ENCODE data around the gene RCE1.

The RCE1 gene

GRCh38 chr11:66844496-66845142, 1.4 kb downstream of the RCE1 start:
- DNase-seq (ENCODE audit: extremely low read depth in 1 of 2, low read depth in 1 of 2) = no peak

- no peak for DNase-seq (ENCODE audit: extremely low read depth in 1 of 2, low read depth in 1 of 2)
Observed at GRCh38 chr11:66845143-66845875, 2.1 kb downstream of the RCE1 start.

- DNase-seq (ENCODE audit: extremely low read depth in 1 of 2, low read depth in 1 of 2) = no peak
Observed at GRCh38 chr11:66845876-66846212, 2.6 kb downstream of the RCE1 start.

- DNase-seq (ENCODE audit: extremely low read depth in 1 of 2, low read depth in 1 of 2) = no peak
Observed at GRCh38 chr11:66846671-66847091, 3.4 kb downstream of the RCE1 start.

- DNase-seq (ENCODE audit: extremely low read depth in 1 of 2, low read depth in 1 of 2) = no peak
Observed at GRCh38 chr11:66847461-66848232, 4.4 kb downstream of the RCE1 start.

- no peak for DNase-seq (ENCODE audit: extremely low read depth in 1 of 2, low read depth in 1 of 2)
Observed at GRCh38 chr11:66848671-66849500, 5.6 kb downstream of the RCE1 start.

GRCh38 chr11:66849501-66850234, 6.4 kb downstream of the RCE1 start:
- DNase-seq (ENCODE audit: extremely low read depth in 1 of 2, low read depth in 1 of 2) = no peak

DNA sequence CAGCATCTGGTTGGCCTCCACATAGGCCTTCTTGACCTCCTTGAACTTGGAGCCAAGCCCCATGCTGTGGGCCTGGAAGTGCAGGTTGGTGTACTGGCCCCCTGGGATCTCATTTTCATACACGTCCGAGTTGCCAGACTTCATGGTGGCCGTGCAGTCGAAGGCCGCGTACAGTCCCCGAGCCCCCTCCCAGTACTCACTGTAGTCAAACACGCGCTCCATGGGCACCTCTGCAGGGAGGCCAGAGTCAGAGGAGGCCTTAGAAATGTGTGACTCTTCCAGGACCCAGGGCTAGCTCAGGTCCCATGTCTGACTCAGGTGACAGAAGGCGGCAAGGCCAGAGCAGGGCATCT, 7.0 kb downstream of the RCE1 start:
- DNase-seq (ENCODE audit: extremely low read depth in 1 of 2, low read depth in 1 of 2) = no peak

GRCh38 chr11:66850588-66851238, 7.5 kb downstream of the RCE1 start:
- no peak for DNase-seq (ENCODE audit: extremely low read depth in 1 of 2, low read depth in 1 of 2)

GRCh38 chr11:66851239-66851596, 8.0 kb downstream of the RCE1 start:
- DNase-seq (ENCODE audit: extremely low read depth in 1 of 2, low read depth in 1 of 2) = no peak

- DNase-seq (ENCODE audit: extremely low read depth in 1 of 2, low read depth in 1 of 2) = no peak
Observed at GRCh38 chr11:66851698-66852465, 8.6 kb downstream of the RCE1 start.

- no peak for DNase-seq (ENCODE audit: extremely low read depth in 1 of 2, low read depth in 1 of 2)
Observed at GRCh38 chr11:66852466-66853241, 9.4 kb downstream of the RCE1 start.

GRCh38 chr11:66853242-66854229, 10.3 kb downstream of the RCE1 start:
- no peak for DNase-seq (ENCODE audit: extremely low read depth in 1 of 2, low read depth in 1 of 2)

GRCh38 chr11:66854231-66854661, 11.0 kb downstream of the RCE1 start:
- no peak for DNase-seq (ENCODE audit: extremely low read depth in 1 of 2, low read depth in 1 of 2)

DNA sequence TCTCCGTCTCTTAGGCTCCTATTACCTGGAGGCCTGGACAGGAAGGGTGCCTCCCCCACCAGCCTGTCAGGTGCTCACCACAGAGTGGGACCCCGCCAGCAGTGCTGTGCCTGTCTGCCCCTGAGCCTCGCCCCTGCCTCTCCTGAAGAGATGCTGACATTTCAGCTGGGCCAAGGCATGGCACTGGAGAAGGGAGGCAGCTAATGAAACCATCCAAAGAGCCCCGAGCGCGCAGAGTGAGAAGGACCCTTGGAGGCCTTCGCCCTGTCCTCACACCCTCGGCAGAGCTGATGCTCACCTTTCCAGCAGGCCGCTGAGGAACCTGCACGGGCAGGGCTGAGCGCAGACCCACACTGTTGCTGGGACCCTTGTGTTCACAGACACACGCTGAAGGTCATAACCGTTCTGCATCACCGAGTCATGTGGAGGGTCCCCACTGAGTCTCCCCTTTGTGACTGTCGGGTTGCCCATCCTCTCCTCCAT, 11.5 kb downstream of the RCE1 start:
- DNase-seq (ENCODE audit: extremely low read depth in 1 of 2, low read depth in 1 of 2) = no peak

DNA sequence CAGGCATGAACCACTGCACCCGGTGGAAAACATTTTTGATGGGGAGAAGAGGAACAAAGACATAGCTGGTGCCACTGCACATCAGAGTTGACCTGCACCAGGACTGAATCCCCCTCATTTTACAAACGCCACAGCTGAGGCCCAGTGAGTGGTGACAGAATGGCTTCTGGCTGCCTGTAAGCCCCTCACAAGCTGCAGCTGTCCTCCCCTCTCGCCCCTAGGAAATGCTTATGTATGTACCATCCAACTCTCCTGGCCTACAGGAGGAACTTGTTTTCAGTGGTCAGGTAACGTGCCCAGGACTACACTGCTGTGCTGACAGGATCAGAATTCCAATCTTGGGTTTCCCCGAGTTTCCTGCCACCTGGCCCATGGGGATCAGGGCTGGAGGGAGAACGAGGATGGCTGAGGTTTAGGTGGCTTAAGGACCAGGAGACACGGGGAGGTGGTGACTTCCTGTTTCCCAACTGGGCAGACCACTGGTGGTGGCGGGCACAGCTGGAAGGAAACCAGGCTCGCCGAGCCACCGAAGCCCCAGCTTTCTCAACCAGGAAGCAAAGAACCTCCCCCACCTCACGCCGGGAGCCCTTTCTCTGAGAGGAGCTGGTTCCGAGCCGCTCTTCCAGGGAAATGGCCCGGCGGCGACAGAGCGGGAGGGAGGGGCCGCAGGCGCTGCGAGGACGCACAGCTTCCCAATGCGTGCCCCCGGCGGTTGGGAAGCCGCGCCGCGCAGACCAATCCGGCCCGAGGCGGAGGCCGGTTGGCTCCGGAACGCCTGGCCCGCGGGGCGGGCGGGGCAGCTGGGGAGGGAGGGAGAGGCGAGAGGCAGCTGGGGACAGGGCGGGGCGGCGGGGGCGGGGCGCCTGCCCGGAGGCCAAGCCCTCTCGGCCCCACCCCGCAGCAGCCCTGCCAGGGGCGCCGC, 12.6 kb downstream of the RCE1 start:
- DNase-seq (ENCODE audit: extremely low read depth in 1 of 2, low read depth in 1 of 2) = peak; percentile 81 to 84
